HG03460 (cell line): ENCODE measurements around the gene EYA2.

Source experiments
- ATAC-seq: cut with Tn5 transposase; IDR thresholded peaks from one replicate; pipeline ENCODE4 v1.9.1; 2021; ENCODE audit not compliant: unreplicated experiment

EYA2 gene

GRCh38 chr20:47217482-47218446, 323.1 kb downstream of the EYA2 start:
- ATAC-seq, result no peak

- no peak for ATAC-seq
Measured at GRCh38 chr20:47220161-47220582, 325.5 kb downstream of the EYA2 start.

GRCh38 chr20:47221036-47221625, 326.5 kb downstream of the EYA2 start:
- ATAC-seq, result no peak

DNA sequence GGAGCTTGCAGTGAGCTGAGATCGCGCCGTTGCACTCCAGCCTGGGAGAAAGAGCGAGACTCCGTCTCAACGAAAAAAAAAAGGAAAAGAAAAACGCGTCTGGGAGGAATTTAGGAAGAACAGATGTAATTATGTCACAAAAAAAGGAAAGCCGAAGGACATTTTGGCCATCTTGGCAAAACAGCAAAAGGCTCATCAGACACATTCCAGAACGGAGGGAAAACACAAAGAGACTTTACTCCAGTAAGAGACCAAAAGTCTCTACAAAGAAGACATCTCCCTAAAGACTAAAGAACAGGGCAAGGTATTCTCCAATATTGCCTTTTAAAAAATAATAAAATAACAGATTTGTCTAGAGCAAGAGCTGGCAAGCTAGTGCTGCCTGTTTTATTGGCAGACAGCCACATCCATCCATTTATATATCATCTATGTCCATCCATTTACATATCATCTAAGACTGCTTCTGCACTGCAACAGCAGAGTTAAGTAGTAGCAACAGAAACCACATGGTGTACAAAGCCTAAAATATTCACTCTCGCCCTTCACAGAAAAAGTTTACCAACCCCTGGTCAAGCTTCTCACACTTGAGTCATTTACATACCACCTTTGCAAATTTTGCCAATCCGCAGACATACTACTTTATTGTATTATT, 328.0 kb downstream of the EYA2 start:
- no peak for ATAC-seq

DNA sequence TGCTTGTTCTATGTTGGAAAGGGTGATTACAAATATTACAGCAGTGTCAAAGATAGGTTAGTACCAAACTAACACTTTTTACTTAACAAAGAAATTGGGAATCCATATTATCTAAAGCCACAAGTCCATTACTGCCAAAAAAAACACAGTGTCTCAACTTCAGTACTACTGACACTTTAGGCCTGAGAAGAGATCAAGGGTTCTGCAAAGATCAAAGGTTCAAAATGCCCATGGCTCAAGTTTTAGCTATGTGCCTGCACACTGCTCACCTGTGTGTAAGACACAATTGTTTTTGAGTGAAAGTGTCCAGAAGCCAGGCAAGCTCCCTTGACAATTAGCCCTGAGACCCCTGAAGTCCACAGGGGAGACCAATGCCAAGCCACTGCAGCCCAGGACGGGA, 329.3 kb downstream of the EYA2 start:
- ATAC-seq, result no peak

GRCh38 chr20:47224300-47224791, 329.7 kb downstream of the EYA2 start:
- no peak for ATAC-seq

GRCh38 chr20:47224857-47225256, 330.2 kb downstream of the EYA2 start:
- no peak for ATAC-seq

- no peak for ATAC-seq
Measured at GRCh38 chr20:47225458-47225857, 330.8 kb downstream of the EYA2 start.

DNA sequence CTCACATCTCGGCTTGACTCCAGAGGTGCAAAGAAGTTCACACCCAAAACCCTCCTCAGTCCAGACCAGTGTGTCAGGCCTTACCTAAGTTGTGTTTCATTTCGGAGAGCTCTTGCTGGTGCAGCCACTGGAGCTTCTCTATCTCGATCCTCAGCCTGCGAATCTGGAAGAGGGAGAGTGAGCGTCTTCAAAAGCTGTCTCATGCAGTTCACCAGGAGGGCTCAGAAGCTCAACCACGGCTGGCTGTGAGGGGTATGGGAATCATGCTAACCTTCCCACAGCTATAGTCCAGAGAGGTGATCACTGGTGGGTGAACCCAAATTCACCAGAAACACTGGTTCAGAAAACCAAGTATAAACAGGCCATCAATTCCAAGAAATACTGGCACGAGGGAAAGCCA, 332.5 kb downstream of the EYA2 start:
- ATAC-seq, result no peak

GRCh38 chr20:47227576-47227975, 332.9 kb downstream of the EYA2 start:
- ATAC-seq, result no peak

DNA sequence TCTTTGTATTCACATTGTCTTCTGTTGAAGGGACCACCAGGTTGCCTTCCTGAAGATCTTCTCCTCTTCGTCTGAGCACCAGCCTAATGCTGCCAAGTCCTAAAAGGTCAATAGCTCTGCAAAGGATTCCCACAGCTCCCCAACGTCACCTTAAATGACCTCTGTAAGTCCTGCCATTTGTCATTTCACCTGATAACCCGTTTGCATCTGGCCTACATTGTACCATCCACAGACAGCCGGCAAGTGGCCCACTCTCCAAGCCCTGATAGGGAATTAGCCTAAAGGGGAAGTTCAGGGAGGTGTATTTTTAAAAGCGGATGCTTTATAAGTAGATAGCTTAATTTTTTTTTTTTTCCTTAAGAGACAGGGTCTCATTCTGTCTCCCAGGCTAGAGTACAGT, 334.0 kb downstream of the EYA2 start:
- ATAC-seq, result no peak

DNA sequence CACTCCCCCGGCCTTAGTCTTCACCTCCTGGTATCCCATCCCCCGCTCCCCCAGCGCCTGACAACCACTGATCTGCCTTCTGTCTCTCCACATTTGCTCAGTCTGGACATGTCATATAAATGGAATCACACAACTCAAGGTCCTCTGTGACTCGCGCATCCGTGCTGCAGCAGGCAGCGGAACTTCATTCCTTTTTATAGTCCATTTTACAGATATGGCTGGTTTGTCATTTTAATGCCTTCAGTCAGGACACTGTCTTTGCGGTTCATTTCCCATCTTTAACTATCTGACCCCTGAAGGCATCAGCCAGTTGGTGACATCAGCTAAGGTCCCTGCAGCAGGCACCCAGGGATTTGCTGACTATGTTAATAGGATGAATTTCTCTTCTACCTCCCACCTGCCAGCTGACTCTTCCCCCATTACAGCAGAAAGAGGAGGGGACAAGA, 336.2 kb downstream of the EYA2 start:
- ATAC-seq, result no peak

- no peak for ATAC-seq
Measured at GRCh38 chr20:47231382-47232039, 336.9 kb downstream of the EYA2 start.

DNA sequence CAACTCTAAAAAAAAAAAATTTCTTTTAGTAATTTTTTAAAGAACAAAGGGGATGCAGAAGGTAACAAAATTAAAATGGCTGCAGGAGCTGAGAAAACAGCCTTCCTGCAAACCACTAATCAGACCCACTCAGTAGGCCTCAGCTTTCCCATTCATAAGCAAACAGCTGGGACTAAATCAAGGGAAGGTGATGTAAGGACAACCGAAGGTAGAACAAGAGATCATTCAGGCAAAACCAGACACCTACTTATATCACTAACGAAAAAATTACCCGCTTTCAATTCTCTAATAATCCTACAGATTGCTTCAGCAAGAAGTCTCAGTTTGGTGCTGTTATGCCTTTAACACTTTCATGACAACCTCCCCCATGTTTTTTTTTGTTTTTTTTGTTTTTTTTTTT, 337.9 kb downstream of the EYA2 start:
- no peak for ATAC-seq

GRCh38 chr20:47233333-47234188, 338.9 kb downstream of the EYA2 start:
- ATAC-seq, result no peak

GRCh38 chr20:47235111-47235510, 340.5 kb downstream of the EYA2 start:
- no peak for ATAC-seq

DNA sequence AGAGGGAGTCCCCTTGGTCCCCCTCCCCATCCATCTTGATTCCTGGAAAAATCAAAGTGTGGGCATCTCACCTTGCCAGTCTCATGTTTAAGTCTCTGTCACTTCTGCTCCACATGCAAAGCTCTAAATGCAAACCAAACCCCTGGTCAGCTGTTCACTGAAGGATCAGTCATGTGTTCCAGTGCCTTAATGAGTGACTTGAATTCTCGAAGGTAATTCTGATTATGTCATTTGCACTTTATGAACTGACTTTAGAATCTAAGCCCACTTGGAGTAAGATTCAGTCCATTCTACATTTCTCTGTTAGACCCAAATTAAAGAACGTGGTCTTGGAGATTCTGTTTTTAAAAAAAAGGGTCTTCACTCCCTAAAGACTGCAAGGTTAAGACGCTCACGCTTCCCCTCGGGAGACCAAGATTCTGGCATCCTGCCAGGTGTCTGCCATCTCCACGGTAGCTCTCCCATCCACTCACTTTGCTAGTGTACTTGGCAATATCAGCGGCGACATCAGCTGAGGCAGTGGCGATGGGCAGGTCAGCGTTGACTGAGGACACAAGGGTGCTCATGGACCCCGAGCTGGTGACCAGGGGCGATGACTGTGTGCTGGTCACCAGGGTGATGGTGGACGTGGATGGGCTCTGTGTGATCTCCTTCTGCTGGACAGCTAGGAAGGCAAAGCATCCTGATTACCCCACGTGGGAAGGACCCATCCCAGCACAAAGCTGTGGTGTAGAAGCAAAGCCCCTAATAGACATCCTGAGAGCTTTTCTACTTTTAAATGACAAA, 341.4 kb downstream of the EYA2 start:
- no peak for ATAC-seq

- ATAC-seq, result no peak
Measured at GRCh38 chr20:47236639-47236900, 341.9 kb downstream of the EYA2 start.

DNA sequence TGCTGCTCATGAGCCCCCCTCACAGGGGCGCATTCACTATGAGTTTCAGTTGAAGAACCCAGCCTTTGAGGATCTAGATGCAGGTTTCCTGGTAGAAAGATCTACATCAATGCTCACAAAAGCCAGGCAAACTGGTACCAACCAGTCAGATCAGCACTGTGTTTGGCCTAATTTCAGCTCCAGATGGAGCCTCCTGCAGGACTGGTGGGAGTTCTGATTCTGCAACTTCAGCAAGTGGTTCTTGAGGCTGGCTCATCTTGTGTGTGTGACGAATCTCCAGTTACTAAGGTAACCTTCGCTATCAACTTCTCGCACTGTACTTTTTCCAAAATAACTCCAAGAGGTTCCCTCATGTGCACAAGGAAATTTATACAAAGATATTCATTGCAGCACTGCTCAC, 343.1 kb downstream of the EYA2 start:
- ATAC-seq, result no peak
